HepG2 (cell line): Measurements from ENCODE around the gene NOP58. TPM values are rescaled to one million over a fixed set of nuclear protein-coding genes. Genes with fewer than 3 reads are reported as not detected.

Experiments used
- ARNT2 ChIP-seq: sonication (generic); formaldehyde crosslinking; IDR thresholded peaks from 2 replicates; pipeline ENCODE4 v1.8.0; 2022; ENCODE audit warnings: mild to moderate bottlenecking, low read depth, missing genetic modification reagents, moderate library complexity
- CEBPZ ChIP-seq: IDR thresholded peaks from 2 replicates; pipeline ENCODE4 v1.6.1; 2012; ENCODE audit warnings: low read length, improper control_type of control experiment
- KDM5B ChIP-seq: sonication (generic); formaldehyde crosslinking; IDR thresholded peaks from 2 replicates; pipeline ENCODE4 v1.4.0; 2020; ENCODE audit warnings: missing genetic modification reagents, mild to moderate bottlenecking, borderline replicate concordance
- KLF6 ChIP-seq: IDR thresholded peaks from 2 replicates; pipeline ENCODE4 v1.8.0; 2016; ENCODE audit warnings: missing biosample characterization, missing genetic modification reagents
- NCOR1 ChIP-seq: fragments of 200-600 bp; sonication (generic); IDR thresholded peaks from 2 replicates; pipeline ENCODE4 v1.7.0; 2017; ENCODE audit warnings: antibody characterized with exemption, low read length, borderline replicate concordance
- PTBP1 ChIP-seq: fragments of 200-400 bp; formaldehyde crosslinking; IDR thresholded peaks from 2 replicates; pipeline ENCODE4 v1.6.1; 2018; ENCODE audit warnings: low read length, low read depth; ENCODE audit not compliant: poor library complexity, severe bottlenecking
- RAD21 ChIP-seq: fragments of 450-650 bp; formaldehyde crosslinking; IDR thresholded peaks from 2 replicates; pipeline ENCODE4 v1.5.0; 2020; ENCODE audit warnings: mild to moderate bottlenecking
- RERE ChIP-seq: IDR thresholded peaks from 2 replicates; pipeline ENCODE4 v1.6.1; 2016; ENCODE audit warnings: low read depth, missing genetic modification reagents, missing compliant biosample characterization
- SCMH1 ChIP-seq: sonication (generic); formaldehyde crosslinking; IDR thresholded peaks from 2 replicates; pipeline ENCODE4 v1.9.0; 2021; ENCODE audit warnings: missing genetic modification reagents, mild to moderate bottlenecking, borderline replicate concordance
- SETDB1 ChIP-seq: sonication (generic); formaldehyde crosslinking; IDR thresholded peaks from 2 replicates; pipeline ENCODE4 v1.5.1; 2020; ENCODE audit warnings: missing genetic modification reagents, mild to moderate bottlenecking, borderline replicate concordance
- SIN3A ChIP-seq: IDR thresholded peaks from 2 replicates; pipeline ENCODE4 v1.6.1; 2011; ENCODE audit warnings: low read depth, mild to moderate bottlenecking, control low read depth, low read length, borderline replicate concordance
- SNAPC2 ChIP-seq: sonication (generic); formaldehyde crosslinking; IDR thresholded peaks from 2 replicates; pipeline ENCODE4 v1.8.1; 2022; ENCODE audit warnings: mild to moderate bottlenecking, missing genetic modification reagents
- STAG1 ChIP-seq: sonication (generic); formaldehyde crosslinking; IDR thresholded peaks from 2 replicates; pipeline ENCODE4 v1.4.0; 2020; ENCODE audit warnings: missing genetic modification reagents
- TEAD3 ChIP-seq: optimal IDR thresholded peaks from 2 replicates; pipeline ENCODE3; 2016; ENCODE audit warnings: borderline replicate concordance
- ZBTB34 ChIP-seq: sonication (generic); formaldehyde crosslinking; IDR thresholded peaks from 2 replicates; pipeline ENCODE4 v1.8.0; 2022; ENCODE audit warnings: mild to moderate bottlenecking, missing genetic modification reagents
- ZNF160 ChIP-seq: sonication (generic); formaldehyde crosslinking; IDR thresholded peaks from 2 replicates; pipeline ENCODE4 v1.8.0; 2022; ENCODE audit warnings: mild to moderate bottlenecking, inconsistent platforms, missing genetic modification reagents
- ZNF33A ChIP-seq: sonication (generic); formaldehyde crosslinking; IDR thresholded peaks from 2 replicates; pipeline ENCODE4 v1.5.1; 2020; ENCODE audit warnings: missing genetic modification reagents, mild to moderate bottlenecking, moderate library complexity, borderline replicate concordance
- ZNF484 ChIP-seq: sonication (generic); formaldehyde crosslinking; IDR thresholded peaks from 2 replicates; pipeline ENCODE4 v1.5.1; 2020; ENCODE audit warnings: mild to moderate bottlenecking, low read depth, missing genetic modification reagents, borderline replicate concordance
- polyA plus RNA-seq, 8 experiments: library from polyadenylated mRNA; depleted of rRNA in 3 of 8; stranded (reverse) in 7 of 8; unstranded in 1 of 8; fragments of >200 nt; fragmentation: Illumina TruSeq in 4 of 8; extraction: Trizol in 4 of 8; gene quantifications; 2 replicates each; pipeline versions ENCODE4 v1.2.1 to v1.2.3, GENCODE V29; 2011 to 2016; ENCODE audit warnings: low read depth in 4 of 8, missing spikeins in 1 of 8, mixed read lengths in 1 of 8; ENCODE audit not compliant: insufficient read depth in 1 of 8
- total RNA-seq, 5 experiments: library from RNA; depleted of rRNA; stranded (reverse); fragments of >200 nt; fragmentation: Illumina TruSeq; extraction: Trizol; gene quantifications; 2 replicates each; pipeline ENCODE4 v1.2.3, GENCODE V29; 2016; ENCODE audit warnings: low read depth in 1 of 5

NOP58 gene
- total and polyA plus RNA-seq, 2 of the 13 experiments (the other 11 are each of a cell fraction or from before 2014, with no cell fraction given): 74.9 to 203 TPM

- peak; percentile 58; the same call in 1 of the 2 replicates for TF ChIP-seq ZBTB34 (CRISPR knock-in tag)
- no peak for TF ChIP-seq CEBPZ
- 0 out of 2 replicates have a peak, but pooled peaks have one; percentile 73 for TF ChIP-seq ZNF33A (CRISPR knock-in tag)
- TF ChIP-seq STAG1 (CRISPR knock-in tag): no peak
- 0 out of 2 replicates have a peak, but pooled peaks have one; percentile 24 for TF ChIP-seq RAD21 (CRISPR knock-in tag)
- peak; percentile 80 for TF ChIP-seq TEAD3 (CRISPR knock-in tag)
- TF ChIP-seq SETDB1 (CRISPR knock-in tag): no peak
- peak; percentile 90 for TF ChIP-seq SNAPC2 (CRISPR knock-in tag)
- peak; percentile 96 for TF ChIP-seq ARNT2 (CRISPR knock-in tag)
- TF ChIP-seq SIN3A: peak; percentile 96
- peak; percentile 96 for TF ChIP-seq PTBP1
- TF ChIP-seq ZNF160 (CRISPR knock-in tag): 0 out of 2 replicates have a peak, but pooled peaks have one; percentile 38
- TF ChIP-seq RERE (CRISPR knock-in tag): peak; percentile 73; the same call in 1 of the 2 replicates
- no peak for TF ChIP-seq SCMH1 (CRISPR knock-in tag)
- peak; percentile 91 for TF ChIP-seq KDM5B (CRISPR knock-in tag)
- 0 out of 2 replicates have a peak, but pooled peaks have one; percentile 63 for TF ChIP-seq ZNF484 (CRISPR knock-in tag)
- peak; percentile 31; the same call in 1 of the 2 replicates for TF ChIP-seq NCOR1
- TF ChIP-seq KLF6 (CRISPR knock-in tag): peak; percentile 99
These were observed at the start of gene NOP58 (continued) for GRCh38 chr2:202265467-202266277.
